OCI-LY7 (cell line): ENCODE data around the gene ZNF148. TPM values are rescaled to one million over a fixed set of nuclear protein-coding genes. Genes with fewer than 3 reads are reported as not detected.
A peak's percentile ranks its signal among the peaks of the same experiment; 100 is the strongest.

Experiments
- BruUV-seq: library from RNA; stranded (reverse); fragments of 400-500 nt; replicated peaks from 2 replicates; lab custom pipeline; 2021; lab: Mats Ljungman, UMichigan
- CTCF ChIA-PET: fragments of 300-600 bp; sonication (Branson Sonifier 250); formaldehyde crosslinking; loops from one replicate; lab custom pipeline; 2022; ENCODE audit warnings: antibody characterized with exemption; ENCODE audit not compliant: unreplicated experiment; lab: Charles Lee
- POLR2A ChIA-PET: fragments of 300-600 bp; sonication (Branson Sonifier 250); formaldehyde crosslinking; loops from one replicate; lab custom pipeline; 2022; ENCODE audit warnings: antibody characterized with exemption; lab: Charles Lee
- DNase-seq: peaks from one replicate; pipeline ENCODE4 v3.0.0-alpha.2; 2015; ENCODE audit warnings: low spot score
- H2AFZ ChIP-seq: fragments of 200-600 bp; sonication (generic), shearing (Covaris generic); 2 replicates; pipeline ENCODE4 v1.6.1; 2014; ENCODE audit warnings: mild to moderate bottlenecking, antibody characterized with exemption, low read length, moderate library complexity
- H3K27ac ChIP-seq: fragments of 200-600 bp; sonication (generic); 2 replicates; pipeline ENCODE4 v1.5.1; 2014; ENCODE audit warnings: mixed run types, low read depth, mild to moderate bottlenecking, moderate library complexity, low read length, inconsistent platforms; ENCODE audit not compliant: poor library complexity, severe bottlenecking
- H3K36me3 ChIP-seq: fragments of 200-600 bp; sonication (generic); 2 replicates; pipeline ENCODE4 v1.6.1; 2014; ENCODE audit warnings: mild to moderate bottlenecking, antibody characterized with exemption, low read length, moderate library complexity, mixed read lengths; ENCODE audit not compliant: insufficient read depth
- H3K4me1 ChIP-seq: fragments of 200-600 bp; sonication (generic); 2 replicates; pipeline ENCODE4 v1.5.1; 2014; ENCODE audit warnings: mild to moderate bottlenecking, low read length; ENCODE audit not compliant: insufficient read depth, poor library complexity, severe bottlenecking
- H3K4me2 ChIP-seq: fragments of 200-600 bp; sonication (generic); 2 replicates; pipeline ENCODE4 v1.6.1; 2014; ENCODE audit warnings: mild to moderate bottlenecking, low read length
- H3K4me3 ChIP-seq: fragments of 200-600 bp; sonication (generic); 2 replicates; pipeline ENCODE4 v1.5.1; 2014; ENCODE audit warnings: mild to moderate bottlenecking, low read depth, low read length; ENCODE audit not compliant: poor library complexity, severe bottlenecking
- H3K79me2 ChIP-seq: fragments of 200-600 bp; sonication (generic); 2 replicates; pipeline ENCODE4 v1.6.1; 2016; ENCODE audit warnings: low read depth, mild to moderate bottlenecking, low read length, moderate library complexity, mixed read lengths; ENCODE audit not compliant: insufficient read depth
- H3K9me2 ChIP-seq: fragments of 200-600 bp; sonication (generic); 2 replicates; pipeline ENCODE4 v1.6.1; 2016; ENCODE audit warnings: mild to moderate bottlenecking, low read length, mixed read lengths; ENCODE audit not compliant: insufficient read depth
- H3K9me3 ChIP-seq: fragments of 200-600 bp; sonication (generic); 2 replicates; pipeline ENCODE4 v1.6.1; 2014; ENCODE audit warnings: mild to moderate bottlenecking, mixed run types, low read length, mixed read lengths
- H4K20me1 ChIP-seq: fragments of 200-600 bp; sonication (generic); 2 replicates; pipeline ENCODE4 v1.6.1; 2014; ENCODE audit warnings: mild to moderate bottlenecking, antibody characterized with exemption, low read length, moderate library complexity, mixed read lengths; ENCODE audit not compliant: insufficient read depth
- CTCF ChIP-seq: fragments of 200-600 bp; sonication (generic); conservative IDR thresholded peaks from 2 replicates; pipeline ENCODE4 v1.5.1; 2014; ENCODE audit warnings: mild to moderate bottlenecking, antibody characterized with exemption, low read length, moderate library complexity, mixed read lengths
- EZH2phosphoT487 ChIP-seq: fragments of 200-600 bp; sonication (generic); IDR thresholded peaks from 2 replicates; pipeline ENCODE4 v1.6.1; 2018; ENCODE audit warnings: low read depth, borderline replicate concordance, mild to moderate bottlenecking, mixed run types, antibody characterized with exemption, low read length, moderate library complexity, mixed read lengths
- intact Hi-C: fragments of 100-400 bp; cut with micrococcal nuclease; formaldehyde crosslinking; loops from one replicate; pipeline ENCODE4 v1.10.0; 2022; ENCODE audit not compliant: unreplicated experiment
- total RNA-seq, 2 experiments: library from RNA; depleted of rRNA in 1 of 2; stranded (reverse); fragments of >200 nt in 1 of 2; shearing (Covaris generic) in 1 of 2; gene quantifications; 2 replicates each; pipeline ENCODE4 v1.2.3, GENCODE V29; 2014 to 2022

The ZNF148 gene
- total RNA-seq, 2 experiments from 2014 or later: 19.8 to 35.4 TPM

GRCh38 chr3:125351152-125351551 lies 24.0 kb downstream of the ZNF148 start:
- Histone ChIP-seq H3K36me3 (peaks cover 53% of the 10 kb centered on the region), H2AFZ (no peak overlapping the region), H3K9me2 (no peaks in the 10 kb centered on the region), H3K4me1 (peaks cover 30% of the 10 kb centered on the region), H3K4me3 (no peak overlapping the region), H3K79me2 (peaks cover 100% of the 10 kb centered on the region), H3K4me2 (peak overlapping the region; percentile 7; the same call in 1 of the 2 replicates), H3K27ac (no peak overlapping the region), H4K20me1 (0 out of 2 replicates have a peak, but pooled peaks cover 10% of the 10 kb centered on the region), H3K9me3 (peaks cover 17% of the 10 kb centered on the region; the same call in 1 of the 2 replicates)
- CTCF ChIA-PET: no interaction called here
- intact Hi-C loops: no loop called here
- DNase-seq: no peak
- no TSS peak for BruUV-seq
- no peak for TF ChIP-seq EZH2phosphoT487
- no peak for TF ChIP-seq CTCF
- POLR2A ChIA-PET: interaction anchor here (0.6 to 1.1 kb wide), 6 partner anchors 9 to 736 kb away, joined by 3 to 6 read pairs (median 4); no protein-coding TSS in a partner anchor

- ChIA-PET CTCF (no interaction called here), POLR2A (interaction anchor here (0.7 to 1.1 kb wide), 2 partner anchors 13 to 26 kb away, joined by 3 to 4 read pairs; no protein-coding TSS in a partner anchor)
Observed at GRCh38 chr3:125350597-125350996, 24.5 kb downstream of the ZNF148 start.

GRCh38 chr3:125349556-125350165 lies 25.5 kb downstream of the ZNF148 start:
- CTCF ChIA-PET: no interaction called here
- DNase-seq: no peak
- Histone ChIP-seq H3K9me2 (no peaks in the 10 kb centered on the region), H3K9me3 (peaks cover 27% of the 10 kb centered on the region; the same call in 1 of the 2 replicates), H3K4me3 (no peak overlapping the region), H3K4me2 (no peak overlapping the region), H3K79me2 (peaks cover 100% of the 10 kb centered on the region), H3K4me1 (peaks cover 26% of the 10 kb centered on the region), H3K27ac (no peak overlapping the region), H4K20me1 (0 out of 2 replicates have a peak, but pooled peaks cover 3% of the 10 kb centered on the region), H2AFZ (no peak overlapping the region), H3K36me3 (peaks cover 54% of the 10 kb centered on the region)
- no peak for TF ChIP-seq EZH2phosphoT487
- no peak for TF ChIP-seq CTCF
- POLR2A ChIA-PET: interaction anchor here (0.7 to 1.1 kb wide), 3 partner anchors 14 to 29 kb away, joined by 3 to 4 read pairs (median 3); no protein-coding TSS in a partner anchor
- intact Hi-C loops: no loop called here
- BruUV-seq: no TSS peak

More at GRCh38 chr3:125350597-125350996, 24.5 kb downstream of the ZNF148 start:
- Histone ChIP-seq H3K79me2 (peaks cover 100% of the 10 kb centered on the region), H3K9me2 (no peaks in the 10 kb centered on the region), H3K4me3 (no peak overlapping the region), H4K20me1 (0 out of 2 replicates have a peak, but pooled peaks cover 8% of the 10 kb centered on the region), H3K4me1 (peaks cover 26% of the 10 kb centered on the region), H3K36me3 (peaks cover 54% of the 10 kb centered on the region), H3K4me2 (peak overlapping the region; percentile 7; the same call in 1 of the 2 replicates), H3K9me3 (peaks cover 23% of the 10 kb centered on the region; the same call in 1 of the 2 replicates), H2AFZ (no peak overlapping the region), H3K27ac (no peak overlapping the region)
- intact Hi-C loops: no loop called here
- BruUV-seq: no TSS peak
- no peak for TF ChIP-seq EZH2phosphoT487
- no peak for DNase-seq
